ENCODE measurements around the gene PDE9A.

Gene PDE9A

DNA sequence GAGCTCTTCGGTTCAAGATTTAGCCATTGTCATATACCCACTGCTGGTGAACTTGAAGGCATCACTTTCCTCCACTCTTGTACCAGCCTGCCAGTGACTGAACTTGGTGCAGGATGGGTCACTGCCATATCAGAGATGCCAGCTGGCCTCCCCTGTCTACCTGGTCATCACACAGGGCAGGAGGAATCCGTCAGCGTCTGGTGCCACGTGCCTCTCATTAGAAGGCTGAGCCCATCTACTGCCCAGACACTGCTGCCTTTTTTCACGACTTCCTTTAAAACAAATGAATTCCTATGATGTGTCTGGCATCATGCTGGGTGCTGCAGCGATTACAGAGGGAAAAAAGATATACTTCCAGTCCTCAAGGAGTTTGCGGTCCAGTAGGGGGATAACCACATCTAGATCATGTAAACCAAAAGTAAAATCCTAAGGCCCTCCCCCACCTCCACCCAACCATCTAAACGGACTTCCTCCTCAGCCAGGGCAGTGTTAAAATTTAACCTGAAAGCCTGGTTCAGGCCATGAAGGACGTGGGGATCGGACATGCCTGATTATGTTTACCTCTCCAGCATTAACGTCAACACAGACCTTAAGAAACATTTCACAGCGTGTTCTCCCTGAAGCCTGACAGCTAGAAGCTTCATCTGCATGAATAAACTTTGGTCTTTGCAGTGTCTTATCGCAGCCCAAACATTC is 29.2 kb upstream of the PDE9A start:
- TF ChIP-seq POLR2AphosphoS5 (IDR thresholded peaks at IDR 0.05; ENCODE audit: low read depth, low read length) (no peak), SIN3A (IDR thresholded peaks at IDR 0.05; ENCODE audit: borderline replicate concordance, insufficient read depth, low read length) (no peak), FOXP2 (optimal IDR thresholded peaks at IDR 0.05; ENCODE audit: borderline replicate concordance, extremely low read depth, extremely low read length, insufficient read depth) (no peak), TAF1 (IDR thresholded peaks at IDR 0.05; ENCODE audit: borderline replicate concordance, insufficient read depth, low read length) (no peak), REST (IDR thresholded peaks at IDR 0.05; ENCODE audit: insufficient read depth in 1 of 2, low read depth in 2 of 2, low read length in 2 of 2) (no peak)

- TF ChIP-seq SIN3A (IDR thresholded peaks at IDR 0.05; ENCODE audit: borderline replicate concordance, insufficient read depth, low read length) (no peak), FOXP2 (optimal IDR thresholded peaks at IDR 0.05; ENCODE audit: borderline replicate concordance, extremely low read depth, extremely low read length, insufficient read depth) (no peak), POLR2AphosphoS5 (IDR thresholded peaks at IDR 0.05; ENCODE audit: low read depth, low read length) (no peak), TAF1 (IDR thresholded peaks at IDR 0.05; ENCODE audit: borderline replicate concordance, insufficient read depth, low read length) (no peak), REST (IDR thresholded peaks at IDR 0.05; ENCODE audit: insufficient read depth in 1 of 2, low read depth in 2 of 2, low read length in 2 of 2) (no peak)
These were observed 28.5 kb upstream of the PDE9A start for GRCh38 chr21:42624936-42625335.

- no peak for TF ChIP-seq REST (IDR thresholded peaks at IDR 0.05; ENCODE audit: insufficient read depth in 1 of 2, low read depth in 2 of 2, low read length in 2 of 2)
- TF ChIP-seq FOXP2 (optimal IDR thresholded peaks at IDR 0.05; ENCODE audit: borderline replicate concordance, extremely low read depth, extremely low read length, insufficient read depth): no peak
- no peak for TF ChIP-seq TAF1 (IDR thresholded peaks at IDR 0.05; ENCODE audit: borderline replicate concordance, insufficient read depth, low read length)
- no peak for TF ChIP-seq POLR2AphosphoS5 (IDR thresholded peaks at IDR 0.05; ENCODE audit: low read depth, low read length)
- TF ChIP-seq SIN3A (IDR thresholded peaks at IDR 0.05; ENCODE audit: borderline replicate concordance, insufficient read depth, low read length): no peak
These were observed 27.2 kb upstream of the PDE9A start for GRCh38 chr21:42626171-42626570.

GRCh38 chr21:42627527-42628289 is 25.7 kb upstream of the PDE9A start:
- no peak for TF ChIP-seq FOXP2 (optimal IDR thresholded peaks at IDR 0.05; ENCODE audit: borderline replicate concordance, extremely low read depth, extremely low read length, insufficient read depth)
- no peak for TF ChIP-seq REST (IDR thresholded peaks at IDR 0.05; ENCODE audit: insufficient read depth in 1 of 2, low read depth in 2 of 2, low read length in 2 of 2)
- TF ChIP-seq TAF1 (IDR thresholded peaks at IDR 0.05; ENCODE audit: borderline replicate concordance, insufficient read depth, low read length): no peak
- no peak for TF ChIP-seq SIN3A (IDR thresholded peaks at IDR 0.05; ENCODE audit: borderline replicate concordance, insufficient read depth, low read length)
- TF ChIP-seq POLR2AphosphoS5 (IDR thresholded peaks at IDR 0.05; ENCODE audit: low read depth, low read length): no peak
